H1 (cell line): ENCODE measurements around the gene DIS3L. TPM values are rescaled to one million over a fixed set of nuclear protein-coding genes. Genes with fewer than 3 reads are reported as not detected.

Source experiments
- CBX8 ChIP-seq: fragments of 300-800, 300-1000 bp; sonication (generic); IDR thresholded peaks from 2 replicates; pipeline ENCODE4 v1.7.1; 2016; ENCODE audit warnings: low read depth, low read length, borderline replicate concordance
- RNF2 ChIP-seq: fragments of 200-900, 300-1000 bp; sonication (generic); IDR thresholded peaks from 2 replicates; pipeline ENCODE4 v1.7.1; 2016; ENCODE audit warnings: borderline replicate concordance, low read depth, mild to moderate bottlenecking, antibody characterized with exemption, low read length; ENCODE audit not compliant: poor library complexity, severe bottlenecking; ENCODE audit errors: missing control alignments
- SIN3A ChIP-seq, 2 experiments: IDR thresholded peaks in 1 of 2; conservative IDR thresholded peaks in 1 of 2; 2 replicates each; pipeline ENCODE4 v1.6.1; 2011 to 2012; ENCODE audit warnings: low read length in 2 of 2, improper control_type of control experiment in 1 of 2, low read depth in 1 of 2, mild to moderate bottlenecking in 1 of 2
- polyA plus RNA-seq, 7 experiments: library from polyadenylated mRNA; depleted of rRNA in 3 of 7; stranded (reverse) in 5 of 7; unstranded in 2 of 7; fragments of >200 nt in 5 of 7; fragments of 200-250 nt in 2 of 7; gene quantifications; 1 replicate in 5 of 7; 2 replicates in 1 of 7; 4 replicates in 1 of 7; pipeline versions ENCODE4 v1.2.1 to v1.2.3, GENCODE V29; 2011 to 2013; ENCODE audit warnings: missing spikeins in 2 of 7, mixed read lengths in 2 of 7
- total RNA-seq: library from RNA; stranded (reverse); fragmentation: NEBNext Ultra II Directional; extraction: Animal tissue kit (Norgen Biotek cat#: 25700); gene quantifications from 2 replicates; pipeline ENCODE4 v1.2.1, GENCODE V29; 2021
- TF ChIP-seq, protein P1 (sequence below): IDR thresholded peaks from 2 replicates; pipeline ENCODE4 v1.6.1; 2011; ENCODE audit warnings: low read length, improper control_type of control experiment

The DIS3L gene
- total and polyA plus RNA-seq, 2 of the 8 experiments (the other 6 are each of a cell fraction or from before 2014, with no cell fraction given), result 8.7 to 25.0 TPM

GRCh38 chr15:66291816-66292570 lies 1.4 kb upstream of the DIS3L start (continued):
- TF ChIP-seq SIN3A (conservative IDR thresholded peaks at IDR 0.05 in 1 of 2, IDR thresholded peaks at IDR 0.05 in 1 of 2; ENCODE audit: low read depth in 1 of 2, low read length in 2 of 2) (no peak), CBX8 (no peak), RNF2 (no peak)
- TF ChIP-seq, protein P1, sequence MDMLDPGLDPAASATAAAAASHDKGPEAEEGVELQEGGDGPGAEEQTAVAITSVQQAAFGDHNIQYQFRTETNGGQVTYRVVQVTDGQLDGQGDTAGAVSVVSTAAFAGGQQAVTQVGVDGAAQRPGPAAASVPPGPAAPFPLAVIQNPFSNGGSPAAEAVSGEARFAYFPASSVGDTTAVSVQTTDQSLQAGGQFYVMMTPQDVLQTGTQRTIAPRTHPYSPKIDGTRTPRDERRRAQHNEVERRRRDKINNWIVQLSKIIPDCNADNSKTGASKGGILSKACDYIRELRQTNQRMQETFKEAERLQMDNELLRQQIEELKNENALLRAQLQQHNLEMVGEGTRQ, result no peak
